Ascending aorta (tissue), 2 donors: ENCODE measurements around the gene CCBE1. TPM values are rescaled to one million over a fixed set of nuclear protein-coding genes. Genes with fewer than 3 reads are reported as not detected.

ENCODE experiments used
- DNase-seq, 2 donors: peaks; one replicate each; pipeline ENCODE4 v3.0.0-alpha.2; 2019; ENCODE audit warnings: low spot score in 2 of 2
- H3K27ac ChIP-seq, 2 donors: fragments of 200-600 bp; sonication (generic); one replicate each; pipeline ENCODE4 v1.5.1; 2016 to 2017; ENCODE audit warnings: mild to moderate bottlenecking in 1 of 2
- H3K27me3 ChIP-seq: fragments of 200-600 bp; sonication (generic); one replicate; pipeline ENCODE4 v1.5.1; 2017
- H3K36me3 ChIP-seq, 2 donors: fragments of 200-600 bp; sonication (generic); one replicate each; pipeline ENCODE4 v1.5.1; 2016
- H3K4me1 ChIP-seq, 2 donors: fragments of 200-600 bp; sonication (generic); one replicate each; pipeline ENCODE4 v1.5.1; 2016 to 2017; ENCODE audit warnings: mild to moderate bottlenecking in 1 of 2
- H3K4me3 ChIP-seq, 2 donors: fragments of 200-600 bp; sonication (generic); one replicate each; pipeline ENCODE4 v1.5.1; 2016 to 2017; ENCODE audit warnings: mild to moderate bottlenecking in 1 of 2
- H3K9me3 ChIP-seq, 2 donors: fragments of 200-600 bp; sonication (generic); one replicate each; pipeline ENCODE4 v1.5.1; 2016
- CTCF ChIP-seq, 3 experiments: fragments of 200-600 bp in 2 of 3; fragments of 450-650 bp in 1 of 3; sonication (generic) in 2 of 3; IDR thresholded peaks; one replicate each; pipeline ENCODE4 v1.5.1; 2016 to 2019; ENCODE audit warnings: antibody characterized with exemption in 3 of 3, mild to moderate bottlenecking in 1 of 3, moderate library complexity in 1 of 3
- intact Hi-C: fragments of 100-400 bp; cut with DNase I; formaldehyde crosslinking; loops from one replicate; pipeline ENCODE4 v1.15.1; 2023
- total RNA-seq: library from RNA; depleted of rRNA; stranded (reverse); fragments of >200 nt; gene quantifications from one replicate; pipeline ENCODE4 v1.1.0, GENCODE V29; 2016

CCBE1 gene
- total RNA-seq, 1 donor from 2014 or later = 0.32 TPM

GRCh38 chr18:59627414-59627813 is 69.8 kb downstream of the CCBE1 start:
- no peak for TF ChIP-seq CTCF (IDR thresholded peaks at IDR 0.05)
- Histone ChIP-seq H3K4me1 (peaks cover 0 to 9% of the 10 kb centered on the region in 2 donors), H3K9me3 (no peaks in the 10 kb centered on the region), H3K27me3 (no peaks in the 10 kb centered on the region), H3K27ac (no peak overlapping the region), H3K36me3 (no peaks in the 10 kb centered on the region), H3K4me3 (no peak overlapping the region)
- intact Hi-C loops = no loop called here
- DNase-seq = no peak

GRCh38 chr18:59624369-59624765 is 72.9 kb downstream of the CCBE1 start:
- no peak for TF ChIP-seq CTCF (IDR thresholded peaks at IDR 0.05)
- Histone ChIP-seq H3K27ac (no peak overlapping the region), H3K36me3 (no peaks in the 10 kb centered on the region), H3K4me3 (no peak overlapping the region), H3K27me3 (no peaks in the 10 kb centered on the region), H3K9me3 (no peaks in the 10 kb centered on the region), H3K4me1 (peaks cover 0 to 9% of the 10 kb centered on the region in 2 donors)
- intact Hi-C loops = no loop called here
- DNase-seq = no peak

- Histone ChIP-seq H3K9me3 (no peaks in the 10 kb centered on the region), H3K4me3 (no peak overlapping the region), H3K27ac (no peak overlapping the region), H3K36me3 (no peaks in the 10 kb centered on the region), H3K27me3 (no peaks in the 10 kb centered on the region), H3K4me1 (peaks cover 0 to 9% of the 10 kb centered on the region in 2 donors)
- intact Hi-C loops = no loop called here
- no peak for DNase-seq
- TF ChIP-seq CTCF (IDR thresholded peaks at IDR 0.05) = no peak
These were observed 73.5 kb downstream of the CCBE1 start for GRCh38 chr18:59623456-59624368.

GRCh38 chr18:59621027-59621426 is 76.2 kb downstream of the CCBE1 start:
- H3K9me3 ChIP-seq = no peaks in the 10 kb centered on the region
- peaks cover 0 to 9% of the 10 kb centered on the region in 2 donors for H3K4me1 ChIP-seq
- intact Hi-C loops = no loop called here
- no peak for TF ChIP-seq CTCF (IDR thresholded peaks at IDR 0.05)
- H3K27ac ChIP-seq = no peak overlapping the region
- no peak for DNase-seq
- no peaks in the 10 kb centered on the region for H3K36me3 ChIP-seq
- H3K27me3 ChIP-seq = no peaks in the 10 kb centered on the region
- H3K4me3 ChIP-seq = no peak overlapping the region

GRCh38 chr18:59620381-59620780 is 76.8 kb downstream of the CCBE1 start:
- no peak for TF ChIP-seq CTCF (IDR thresholded peaks at IDR 0.05)
- Histone ChIP-seq H3K27ac (no peak overlapping the region), H3K36me3 (no peaks in the 10 kb centered on the region), H3K4me1 (peaks cover 0 to 9% of the 10 kb centered on the region in 2 donors), H3K27me3 (no peaks in the 10 kb centered on the region), H3K4me3 (no peak overlapping the region), H3K9me3 (no peaks in the 10 kb centered on the region)
- intact Hi-C loops = no loop called here
- DNase-seq = no peak
